Measurements from ENCODE around the gene SPANXC.
"Not testable (repeated sequence)": the region's sequence is repeated elsewhere in the genome, so short reads cannot be mapped to it uniquely, and the experiment has no call there.

The SPANXC gene

GRCh38 chrX:141242417-141242816 lies at the start of gene SPANXC:
SPANXC (minus strand) TSS chrX:141242517; CDS start chrX:141242457, 60 bp downstream.
- DNase-seq: not testable (repeated sequence)

- DNase-seq: no peak
Observed at GRCh38 chrX:141279476-141279875, 37.2 kb upstream of the SPANXC start.

- DNase-seq: no peak
Observed at GRCh38 chrX:141278306-141278705, 36.0 kb upstream of the SPANXC start.

GRCh38 chrX:141258080-141258479 lies 15.8 kb upstream of the SPANXC start:
- DNase-seq: no peak

- no peak for DNase-seq
Observed at GRCh38 chrX:141221611-141222010, 20.7 kb downstream of the SPANXC start.

- DNase-seq: no peak
Observed at GRCh38 chrX:141220342-141221008, 21.8 kb downstream of the SPANXC start.

- no peak for DNase-seq
Observed at GRCh38 chrX:141214196-141214595, 28.1 kb downstream of the SPANXC start.

- no peak for DNase-seq
Observed at GRCh38 chrX:141201962-141202361, 40.4 kb downstream of the SPANXC start.

Measured in activated effector memory CD4-positive, alpha-beta T cell treated with Interleukin-2 at 50 U/mL for 16 hours (primary cell).